GM12865 (cell line): ENCODE data around the gene PACS2.

Experiments
- DNase-seq: peaks from one replicate; pipeline ENCODE4 v3.0.0; 2010; ENCODE audit warnings: low read depth
- H3K4me3 ChIP-seq: 2 replicates; pipeline ENCODE4 v1.5.1; 2011; ENCODE audit warnings: mild to moderate bottlenecking, low read depth, low read length, control low read depth
- TF ChIP-seq, protein P1 (sequence below): IDR thresholded peaks from 2 replicates; pipeline ENCODE4 v1.5.1; 2011; ENCODE audit warnings: low read length, control low read depth, low read depth, inconsistent platforms; ENCODE audit not compliant: insufficient read depth; ENCODE audit errors: missing control alignments

The PACS2 gene

DNA sequence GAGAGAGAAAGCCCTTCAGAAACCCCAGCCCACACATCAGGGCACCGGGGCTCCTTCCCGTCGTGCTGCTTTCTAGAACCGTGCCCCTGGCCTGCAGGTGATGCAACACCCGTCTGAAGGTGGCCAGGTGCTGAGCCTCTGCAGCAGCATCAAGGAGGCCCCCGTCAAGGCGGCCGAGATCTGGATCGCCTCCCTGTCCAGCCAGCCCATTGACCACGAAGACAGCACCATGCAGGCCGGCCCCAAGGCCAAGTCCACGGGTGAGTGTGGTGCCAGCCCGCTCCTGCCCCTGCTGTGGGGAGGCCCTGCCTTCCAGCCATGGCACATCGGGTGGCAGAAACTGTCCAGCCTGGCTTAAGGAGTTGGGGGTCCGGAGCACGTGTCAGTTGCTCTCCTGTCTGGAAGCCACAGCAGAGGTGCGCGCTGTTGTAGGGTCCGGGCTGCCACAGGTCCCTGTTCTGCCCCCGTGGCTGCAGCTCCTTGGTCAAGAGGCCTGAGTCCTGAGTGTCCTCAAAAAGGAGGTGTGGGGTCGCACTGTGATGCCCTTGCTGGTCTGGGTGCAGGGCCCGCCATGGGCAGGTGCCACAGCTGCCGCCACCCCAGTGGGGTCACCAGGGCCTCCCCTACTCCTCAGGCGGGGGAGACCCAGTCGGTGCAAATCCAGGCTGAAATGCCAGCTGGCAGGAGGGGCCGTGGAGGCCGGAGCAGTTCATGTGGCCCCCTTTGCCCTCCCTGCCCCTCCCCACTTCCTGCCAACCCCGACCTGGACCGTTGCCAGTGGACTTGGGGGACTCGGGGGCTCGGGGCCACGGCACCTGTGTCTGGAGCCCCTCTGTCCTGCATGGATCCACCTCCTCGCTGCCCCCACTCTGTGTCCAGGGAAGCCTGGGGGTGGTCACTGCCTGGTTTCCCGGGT, 52.8 kb downstream of the PACS2 start:
- DNase-seq: no peak
- H3K4me3 ChIP-seq: no peak overlapping the region
- TF ChIP-seq, protein P1, sequence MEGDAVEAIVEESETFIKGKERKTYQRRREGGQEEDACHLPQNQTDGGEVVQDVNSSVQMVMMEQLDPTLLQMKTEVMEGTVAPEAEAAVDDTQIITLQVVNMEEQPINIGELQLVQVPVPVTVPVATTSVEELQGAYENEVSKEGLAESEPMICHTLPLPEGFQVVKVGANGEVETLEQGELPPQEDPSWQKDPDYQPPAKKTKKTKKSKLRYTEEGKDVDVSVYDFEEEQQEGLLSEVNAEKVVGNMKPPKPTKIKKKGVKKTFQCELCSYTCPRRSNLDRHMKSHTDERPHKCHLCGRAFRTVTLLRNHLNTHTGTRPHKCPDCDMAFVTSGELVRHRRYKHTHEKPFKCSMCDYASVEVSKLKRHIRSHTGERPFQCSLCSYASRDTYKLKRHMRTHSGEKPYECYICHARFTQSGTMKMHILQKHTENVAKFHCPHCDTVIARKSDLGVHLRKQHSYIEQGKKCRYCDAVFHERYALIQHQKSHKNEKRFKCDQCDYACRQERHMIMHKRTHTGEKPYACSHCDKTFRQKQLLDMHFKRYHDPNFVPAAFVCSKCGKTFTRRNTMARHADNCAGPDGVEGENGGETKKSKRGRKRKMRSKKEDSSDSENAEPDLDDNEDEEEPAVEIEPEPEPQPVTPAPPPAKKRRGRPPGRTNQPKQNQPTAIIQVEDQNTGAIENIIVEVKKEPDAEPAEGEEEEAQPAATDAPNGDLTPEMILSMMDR: no peak

DNA sequence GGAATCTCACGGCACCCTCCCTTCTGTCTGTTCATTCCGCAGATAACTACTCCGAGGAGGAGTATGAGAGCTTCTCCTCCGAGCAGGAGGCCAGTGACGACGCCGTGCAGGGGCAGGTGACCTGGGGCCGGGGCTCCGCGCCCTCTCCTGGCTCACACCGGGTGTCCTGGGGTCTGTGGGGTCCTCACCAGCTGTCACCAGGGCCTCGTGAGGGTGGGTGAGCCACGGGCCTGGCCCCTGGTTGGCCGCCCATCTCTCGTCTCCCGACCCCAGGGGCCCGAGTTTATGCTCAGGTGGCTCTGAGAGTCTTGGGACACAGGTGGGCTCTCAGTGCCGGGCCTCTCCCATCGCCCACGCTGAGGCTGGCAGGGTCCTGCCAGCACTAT, 53.5 kb downstream of the PACS2 start:
- DNase-seq: no peak
- H3K4me3 ChIP-seq: no peak overlapping the region
- TF ChIP-seq, protein P1: no peak

DNA sequence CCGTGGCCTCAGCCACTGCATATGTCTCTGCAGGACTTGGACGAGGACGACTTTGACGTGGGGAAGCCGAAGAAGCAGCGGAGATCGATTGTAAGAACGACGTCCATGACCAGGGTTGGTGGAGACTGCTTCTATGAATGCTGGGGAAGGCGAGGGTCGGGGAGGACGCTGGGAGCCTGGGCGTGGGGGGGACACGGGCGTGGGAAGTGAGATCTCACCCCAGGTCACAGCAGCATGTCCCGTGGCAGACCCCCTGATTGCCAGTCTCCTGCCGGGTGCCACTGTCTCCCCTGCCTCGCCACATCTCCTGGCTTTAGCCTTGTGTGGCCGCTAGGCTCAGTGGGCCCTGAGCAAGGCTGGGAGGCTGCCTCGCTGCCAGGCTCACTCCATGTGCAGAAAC, 53.9 kb downstream of the PACS2 start:
- TF ChIP-seq, protein P1: no peak
- DNase-seq: no peak
- no peak overlapping the region for H3K4me3 ChIP-seq

DNA sequence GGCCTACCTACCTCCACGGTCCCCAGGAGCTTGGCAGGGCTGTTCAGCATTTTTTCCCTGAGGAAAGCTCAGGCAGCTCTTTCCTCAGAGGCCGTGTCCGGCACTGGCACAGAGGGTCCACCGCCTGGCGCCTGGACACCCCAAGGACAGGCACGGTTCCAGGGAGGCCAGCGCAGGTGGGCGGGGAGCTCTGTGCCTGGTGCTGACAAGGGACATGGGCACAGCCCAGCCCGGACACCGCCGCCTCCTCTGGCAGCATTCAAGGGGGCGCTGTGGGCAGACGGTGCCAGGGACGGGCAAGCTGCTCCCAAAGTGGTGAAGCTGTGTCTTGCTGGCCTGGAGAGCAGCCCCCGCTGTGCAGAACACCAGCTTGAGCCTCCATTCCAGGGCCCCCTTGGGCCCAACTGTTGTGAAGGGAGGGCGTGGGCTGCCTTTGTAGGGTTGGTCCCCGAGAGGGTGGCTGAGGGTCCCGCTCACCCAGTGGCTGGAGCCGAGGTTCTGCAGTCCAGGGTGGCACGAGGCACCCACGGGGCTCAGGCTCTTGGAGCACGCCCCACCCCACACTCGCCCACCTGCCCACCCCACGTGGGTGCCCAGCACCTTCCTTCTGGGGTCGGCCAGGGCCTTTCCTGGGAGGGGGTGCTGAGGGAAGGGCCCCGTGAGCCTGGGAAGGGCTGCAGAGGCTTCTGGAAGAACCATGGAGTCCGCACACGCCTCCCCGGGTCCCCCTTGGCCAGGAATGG, 54.5 kb downstream of the PACS2 start:
- H3K4me3 ChIP-seq: no peak overlapping the region
- TF ChIP-seq, protein P1: no peak
- DNase-seq: no peak

DNA sequence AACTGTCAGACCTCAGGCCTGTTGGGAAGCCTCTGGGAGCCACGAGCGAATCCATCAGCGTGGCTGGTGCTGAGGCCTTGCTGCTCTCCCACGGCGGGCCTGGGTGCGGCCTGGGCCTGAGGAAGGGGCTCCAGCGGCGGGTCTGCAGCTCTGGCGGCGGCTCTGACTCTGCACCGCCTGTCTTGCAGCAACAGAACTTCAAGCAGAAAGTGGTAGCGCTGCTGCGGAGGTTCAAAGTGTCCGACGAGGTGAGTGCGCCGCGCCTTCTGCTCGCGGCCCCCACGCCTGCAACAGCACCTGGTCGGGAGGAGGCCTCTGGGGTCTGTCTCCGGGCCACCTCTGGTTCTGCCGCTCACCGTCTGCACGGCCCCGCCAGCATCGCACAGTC, 55.1 kb downstream of the PACS2 start:
- TF ChIP-seq, protein P1: no peak
- no peak for DNase-seq
- H3K4me3 ChIP-seq: no peak overlapping the region

DNA sequence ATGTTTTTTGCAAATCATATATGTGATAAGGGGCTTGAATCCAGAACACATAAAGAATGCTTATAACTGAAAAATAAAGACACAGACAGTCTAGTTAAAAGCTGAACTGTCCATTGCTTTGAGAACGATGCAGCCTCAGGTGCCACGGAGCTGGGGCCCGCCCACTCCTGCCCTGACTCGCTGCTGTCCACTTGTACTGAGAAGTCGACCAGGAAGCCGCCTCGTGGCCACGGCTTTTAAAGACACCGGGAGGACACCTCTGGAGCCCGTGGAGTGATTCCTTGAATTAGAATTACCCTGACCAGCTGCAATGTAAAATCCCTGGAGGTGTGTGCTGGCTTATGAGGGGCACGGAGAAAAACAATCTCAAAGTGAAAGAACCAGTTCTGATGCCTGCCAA, 59.8 kb downstream of the PACS2 start:
- TF ChIP-seq, protein P1: no peak
- no peak for DNase-seq
- H3K4me3 ChIP-seq: no peak overlapping the region
